Measurements from ENCODE around the gene NCR3LG1.

Gene NCR3LG1

GRCh38 chr11:17394743-17395390 lies 43.3 kb downstream of the NCR3LG1 start:
- no peak for DNase-seq (ENCODE audit: low read depth)

GRCh38 chr11:17395554-17395961 lies 44.0 kb downstream of the NCR3LG1 start:
- no peak for DNase-seq (ENCODE audit: low read depth)

- no peak for DNase-seq (ENCODE audit: low read depth)
Measured at GRCh38 chr11:17395978-17396377, 44.4 kb downstream of the NCR3LG1 start.

GRCh38 chr11:17396598-17397310 lies 45.2 kb downstream of the NCR3LG1 start:
- no peak for DNase-seq (ENCODE audit: low read depth)

- no peak for DNase-seq (ENCODE audit: low read depth)
Measured at GRCh38 chr11:17397311-17398002, 45.9 kb downstream of the NCR3LG1 start.

GRCh38 chr11:17399236-17399635 lies 47.6 kb downstream of the NCR3LG1 start:
- DNase-seq (ENCODE audit: low read depth): no peak

GRCh38 chr11:17400048-17400775 lies 48.6 kb downstream of the NCR3LG1 start:
- no peak for DNase-seq (ENCODE audit: low read depth)

GRCh38 chr11:17401316-17401715 lies 49.7 kb downstream of the NCR3LG1 start:
- no peak for DNase-seq (ENCODE audit: low read depth)

- no peak for DNase-seq (ENCODE audit: low read depth)
Measured at GRCh38 chr11:17401841-17402240, 50.2 kb downstream of the NCR3LG1 start.

GRCh38 chr11:17402486-17402885 lies 50.9 kb downstream of the NCR3LG1 start:
- DNase-seq (ENCODE audit: low read depth): no peak

- DNase-seq (ENCODE audit: low read depth): no peak
Measured at GRCh38 chr11:17403980-17404759, 52.6 kb downstream of the NCR3LG1 start.

- no peak for DNase-seq (ENCODE audit: low read depth)
Measured at GRCh38 chr11:17405232-17406005, 53.8 kb downstream of the NCR3LG1 start.

- no peak for DNase-seq (ENCODE audit: low read depth)
Measured at GRCh38 chr11:17406082-17406817, 54.6 kb downstream of the NCR3LG1 start.

GRCh38 chr11:17406818-17407149 lies 55.2 kb downstream of the NCR3LG1 start:
- DNase-seq (ENCODE audit: low read depth): no peak

GRCh38 chr11:17407575-17407974 lies 56.0 kb downstream of the NCR3LG1 start:
- no peak for DNase-seq (ENCODE audit: low read depth)

GRCh38 chr11:17408026-17408425 lies 56.4 kb downstream of the NCR3LG1 start:
- DNase-seq (ENCODE audit: low read depth): no peak

- no peak for DNase-seq (ENCODE audit: low read depth)
Measured at GRCh38 chr11:17408641-17409040, 57.0 kb downstream of the NCR3LG1 start.

GRCh38 chr11:17410606-17411379 lies 59.2 kb downstream of the NCR3LG1 start:
- DNase-seq (ENCODE audit: low read depth): no peak

- DNase-seq (ENCODE audit: low read depth): no peak
Measured at GRCh38 chr11:17411418-17411817, 59.8 kb downstream of the NCR3LG1 start.

Data from stimulated activated CD4-positive, alpha-beta T cell treated with anti-CD3 and anti-CD28 coated beads, Interleukin-2, amount 100 ng/mL, for 4 hours (primary cell).